Astrocyte (in vitro differentiated cells and primary cell): Measurements from ENCODE around the gene SMAGP. TPM values are rescaled to one million over a fixed set of nuclear protein-coding genes. Genes with fewer than 3 reads are reported as not detected.
A peak's percentile ranks its signal among the peaks of the same experiment; 100 is the strongest.

Source experiments
- DNase-seq: peaks from one replicate; pipeline ENCODE4 v3.0.0-alpha.2; 2010; ENCODE audit warnings: low read depth
- FAIRE-seq: peaks from 2 replicates; lab custom pipeline; 2011; peaks lifted over from hg19 to GRCh38; lab: Jason Lieb, UNC
- H2AFZ ChIP-seq: 2 replicates; pipeline ENCODE4 v1.6.0; 2012; ENCODE audit warnings: low read depth, low read length, inconsistent platforms
- H3K27ac ChIP-seq: 2 replicates; pipeline ENCODE4 v1.5.1; 2011; ENCODE audit warnings: low read depth, low read length, inconsistent platforms
- H3K27me3 ChIP-seq: 2 replicates; pipeline ENCODE4 v1.6.0; 2011; ENCODE audit warnings: low read length, inconsistent platforms; ENCODE audit not compliant: insufficient read depth
- H3K36me3 ChIP-seq: 2 replicates; pipeline ENCODE4 v1.5.1; 2011; ENCODE audit warnings: low read length, inconsistent platforms; ENCODE audit not compliant: insufficient read depth
- H3K4me1 ChIP-seq: 2 replicates; pipeline ENCODE4 v1.5.1; 2011; ENCODE audit warnings: low read length, inconsistent platforms; ENCODE audit not compliant: insufficient read depth
- H3K4me2 ChIP-seq: 2 replicates; pipeline ENCODE4 v1.6.0; 2012; ENCODE audit warnings: low read length, inconsistent platforms
- H3K4me3 ChIP-seq: 2 replicates; pipeline ENCODE4 v1.5.1; 2011; ENCODE audit warnings: low read depth, mild to moderate bottlenecking, low read length, inconsistent platforms; ENCODE audit not compliant: insufficient read depth
- H3K79me2 ChIP-seq: 2 replicates; pipeline ENCODE4 v1.6.0; 2012; ENCODE audit warnings: mild to moderate bottlenecking, low read length, inconsistent platforms; ENCODE audit not compliant: insufficient read depth
- H3K9ac ChIP-seq: 2 replicates; pipeline ENCODE4 v1.6.0; 2012; ENCODE audit warnings: mild to moderate bottlenecking, low read length, inconsistent platforms
- H3K9me3 ChIP-seq: 2 replicates; pipeline ENCODE4 v1.5.1; 2012; ENCODE audit warnings: low read depth, mild to moderate bottlenecking, low read length, inconsistent platforms; ENCODE audit not compliant: insufficient read depth
- H4K20me1 ChIP-seq: 2 replicates; pipeline ENCODE4 v1.6.0; 2012; ENCODE audit warnings: low read length, inconsistent platforms; ENCODE audit not compliant: insufficient read depth
- H3K27ac Mint-ChIP-seq: one replicate; pipeline ENCODE4 v1.8.0; 2021; ENCODE audit warnings: mild to moderate bottlenecking, mixed read lengths; ENCODE audit not compliant: unreplicated experiment
- H3K27me3 Mint-ChIP-seq: one replicate; pipeline ENCODE4 v1.8.0; 2021; ENCODE audit warnings: low read depth, mixed read lengths; ENCODE audit not compliant: unreplicated experiment
- H3K36me3 Mint-ChIP-seq: one replicate; pipeline ENCODE4 v1.8.0; 2021; ENCODE audit warnings: low read depth, mixed read lengths; ENCODE audit not compliant: unreplicated experiment
- H3K4me1 Mint-ChIP-seq: one replicate; pipeline ENCODE4 v1.8.0; 2021; ENCODE audit warnings: low read depth, mixed read lengths; ENCODE audit not compliant: unreplicated experiment
- H3K4me3 Mint-ChIP-seq: one replicate; pipeline ENCODE4 v1.8.0; 2021; ENCODE audit warnings: mild to moderate bottlenecking, moderate library complexity, mixed read lengths; ENCODE audit not compliant: unreplicated experiment
- H3K9me3 Mint-ChIP-seq: one replicate; pipeline ENCODE4 v1.8.0; 2021; ENCODE audit warnings: mild to moderate bottlenecking, mixed read lengths; ENCODE audit not compliant: unreplicated experiment
- EZH2 ChIP-seq: IDR thresholded peaks from 2 replicates; pipeline ENCODE4 v1.6.1; 2012; ENCODE audit warnings: mild to moderate bottlenecking, low read length, inconsistent platforms; ENCODE audit not compliant: insufficient read depth
- total RNA-seq: library from RNA; stranded (reverse); gene quantifications from 2 replicates; pipeline ENCODE4 v1.2.1, GENCODE V29; 2021
- TF ChIP-seq, protein P1 (sequence below): IDR thresholded peaks from 2 replicates; pipeline ENCODE4 v1.5.1; 2011; ENCODE audit warnings: low read depth, mild to moderate bottlenecking, inconsistent platforms, low read length, moderate library complexity; ENCODE audit not compliant: insufficient read depth

The SMAGP gene
- total RNA-seq, 1 donor from 2014 or later: 3.6 TPM

DNA sequence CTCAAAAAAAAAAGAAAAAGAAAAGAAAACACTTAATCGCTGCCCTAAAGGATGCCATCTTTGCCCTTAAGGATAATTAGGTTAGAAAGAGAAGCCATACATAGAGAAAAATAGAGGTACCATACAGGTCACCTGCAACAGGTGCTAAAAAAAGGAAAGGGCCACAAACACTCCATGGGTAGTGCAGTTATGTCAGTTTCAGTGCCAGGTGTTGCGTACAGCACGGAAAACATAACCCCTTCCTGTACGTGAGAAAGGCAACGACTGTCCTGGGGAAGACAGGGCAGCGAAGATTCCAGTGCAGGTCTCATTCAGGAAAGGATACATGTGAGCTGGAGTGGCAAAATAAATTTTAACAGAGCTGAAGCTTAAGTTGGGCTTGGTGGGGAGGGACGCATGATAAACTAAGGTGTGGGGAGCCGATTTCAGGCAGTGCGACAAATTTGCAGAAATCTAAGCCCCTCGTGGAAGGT is 32.1 kb downstream of the SMAGP start:
- Mint-ChIP-seq H3K27ac (peak overlapping the region; percentile 96), H3K4me1 (peaks cover 15% of the 10 kb centered on the region), H3K27me3 (no peaks in the 10 kb centered on the region), H3K4me3 (peak overlapping the region; percentile 94), H3K9me3 (no peaks in the 10 kb centered on the region), H3K36me3 (peaks cover 11% of the 10 kb centered on the region)
- Histone ChIP-seq H2AFZ (peak overlapping the region; percentile 80), H3K9ac (peak overlapping the region; percentile 100), H3K36me3 (peaks cover 27% of the 10 kb centered on the region), H3K4me3 (peak overlapping the region; percentile 100), H3K9me3 (no peaks in the 10 kb centered on the region), H3K79me2 (peaks cover 28% of the 10 kb centered on the region), H3K4me1 (peaks cover 21% of the 10 kb centered on the region), H3K27ac (no peak overlapping the region), H3K27me3 (no peaks in the 10 kb centered on the region), H4K20me1 (peaks cover 12% of the 10 kb centered on the region), H3K4me2 (peak overlapping the region; percentile 92)
- DNase-seq (no peak), FAIRE-seq (no peak)
- TF ChIP-seq EZH2: no peak
- TF ChIP-seq, protein P1, sequence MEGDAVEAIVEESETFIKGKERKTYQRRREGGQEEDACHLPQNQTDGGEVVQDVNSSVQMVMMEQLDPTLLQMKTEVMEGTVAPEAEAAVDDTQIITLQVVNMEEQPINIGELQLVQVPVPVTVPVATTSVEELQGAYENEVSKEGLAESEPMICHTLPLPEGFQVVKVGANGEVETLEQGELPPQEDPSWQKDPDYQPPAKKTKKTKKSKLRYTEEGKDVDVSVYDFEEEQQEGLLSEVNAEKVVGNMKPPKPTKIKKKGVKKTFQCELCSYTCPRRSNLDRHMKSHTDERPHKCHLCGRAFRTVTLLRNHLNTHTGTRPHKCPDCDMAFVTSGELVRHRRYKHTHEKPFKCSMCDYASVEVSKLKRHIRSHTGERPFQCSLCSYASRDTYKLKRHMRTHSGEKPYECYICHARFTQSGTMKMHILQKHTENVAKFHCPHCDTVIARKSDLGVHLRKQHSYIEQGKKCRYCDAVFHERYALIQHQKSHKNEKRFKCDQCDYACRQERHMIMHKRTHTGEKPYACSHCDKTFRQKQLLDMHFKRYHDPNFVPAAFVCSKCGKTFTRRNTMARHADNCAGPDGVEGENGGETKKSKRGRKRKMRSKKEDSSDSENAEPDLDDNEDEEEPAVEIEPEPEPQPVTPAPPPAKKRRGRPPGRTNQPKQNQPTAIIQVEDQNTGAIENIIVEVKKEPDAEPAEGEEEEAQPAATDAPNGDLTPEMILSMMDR: no peak

DNA sequence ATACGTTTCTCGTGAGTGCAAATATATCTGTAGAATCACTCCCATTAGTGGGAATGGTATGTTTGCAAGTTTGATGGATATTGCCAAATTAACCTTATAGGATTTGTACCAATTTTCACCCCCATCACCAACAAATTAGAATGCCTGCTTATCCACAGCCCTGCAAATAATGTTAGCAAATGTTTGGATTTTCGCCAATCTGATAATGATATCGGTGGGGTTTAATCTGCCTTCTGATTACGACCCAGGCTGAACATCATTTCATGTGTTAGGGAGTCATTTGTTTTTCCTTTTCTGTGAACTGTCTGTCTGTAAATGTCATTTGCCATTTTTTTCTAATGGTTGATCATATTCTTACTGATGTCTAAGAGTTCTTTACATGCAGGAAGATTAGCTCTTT is 35.7 kb downstream of the SMAGP start:
- Histone ChIP-seq H3K4me2 (no peak overlapping the region), H4K20me1 (no peaks in the 10 kb centered on the region), H3K4me3 (no peak overlapping the region), H3K36me3 (no peaks in the 10 kb centered on the region), H3K4me1 (peaks cover 5% of the 10 kb centered on the region), H3K27me3 (no peaks in the 10 kb centered on the region), H2AFZ (no peak overlapping the region), H3K9me3 (no peaks in the 10 kb centered on the region), H3K9ac (no peak overlapping the region), H3K27ac (no peak overlapping the region), H3K79me2 (peaks cover 5% of the 10 kb centered on the region)
- Mint-ChIP-seq H3K4me3 (no peak overlapping the region), H3K27ac (no peak overlapping the region), H3K36me3 (peaks cover 3% of the 10 kb centered on the region), H3K4me1 (peaks cover 2% of the 10 kb centered on the region), H3K27me3 (no peaks in the 10 kb centered on the region), H3K9me3 (no peaks in the 10 kb centered on the region)
- FAIRE-seq (no peak), DNase-seq (no peak)
- TF ChIP-seq, protein P1: no peak
- TF ChIP-seq EZH2: no peak

DNA sequence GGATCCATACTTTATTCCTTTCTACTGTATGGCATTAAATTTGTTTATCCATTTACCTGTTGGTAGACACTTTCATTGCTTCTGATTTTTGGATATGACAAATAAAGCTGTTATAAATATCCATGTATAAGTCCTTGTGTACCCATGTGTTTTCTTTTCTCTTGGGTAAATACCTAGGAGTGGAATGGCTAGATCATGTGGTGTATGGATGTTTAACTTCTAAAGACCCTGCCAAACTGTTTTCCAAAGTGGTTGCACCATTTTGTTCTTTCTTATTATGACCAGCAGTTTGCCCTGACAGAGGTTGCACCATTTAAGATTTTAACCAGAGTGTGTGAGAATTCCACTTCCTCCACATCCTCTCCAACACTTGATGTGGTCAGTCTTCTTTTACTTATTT is 37.6 kb downstream of the SMAGP start:
- no peak for DNase-seq
- Histone ChIP-seq H3K9ac (no peak overlapping the region), H3K79me2 (no peaks in the 10 kb centered on the region), H4K20me1 (no peaks in the 10 kb centered on the region), H3K4me3 (no peak overlapping the region), H3K4me2 (no peak overlapping the region), H3K4me1 (no peaks in the 10 kb centered on the region), H3K27ac (no peak overlapping the region), H3K9me3 (no peaks in the 10 kb centered on the region), H3K36me3 (no peaks in the 10 kb centered on the region), H2AFZ (no peak overlapping the region), H3K27me3 (no peaks in the 10 kb centered on the region)
- H3K36me3 Mint-ChIP-seq: peaks cover 3% of the 10 kb centered on the region
- no peaks in the 10 kb centered on the region for H3K4me1 Mint-ChIP-seq
- H3K4me3 Mint-ChIP-seq: no peak overlapping the region
- no peaks in the 10 kb centered on the region for H3K27me3 Mint-ChIP-seq
- H3K27ac Mint-ChIP-seq: no peak overlapping the region
- FAIRE-seq: no peak
- TF ChIP-seq, protein P1: no peak
- no peak for TF ChIP-seq EZH2
- H3K9me3 Mint-ChIP-seq: no peaks in the 10 kb centered on the region
